Kidney glomerular epithelial cell (primary cell): ENCODE data around the gene LRRK1.

Source experiments
- DNase-seq: peaks from one replicate; lab custom pipeline; 2025; lab: John Stamatoyannopoulos, UW

The LRRK1 gene

DNA sequence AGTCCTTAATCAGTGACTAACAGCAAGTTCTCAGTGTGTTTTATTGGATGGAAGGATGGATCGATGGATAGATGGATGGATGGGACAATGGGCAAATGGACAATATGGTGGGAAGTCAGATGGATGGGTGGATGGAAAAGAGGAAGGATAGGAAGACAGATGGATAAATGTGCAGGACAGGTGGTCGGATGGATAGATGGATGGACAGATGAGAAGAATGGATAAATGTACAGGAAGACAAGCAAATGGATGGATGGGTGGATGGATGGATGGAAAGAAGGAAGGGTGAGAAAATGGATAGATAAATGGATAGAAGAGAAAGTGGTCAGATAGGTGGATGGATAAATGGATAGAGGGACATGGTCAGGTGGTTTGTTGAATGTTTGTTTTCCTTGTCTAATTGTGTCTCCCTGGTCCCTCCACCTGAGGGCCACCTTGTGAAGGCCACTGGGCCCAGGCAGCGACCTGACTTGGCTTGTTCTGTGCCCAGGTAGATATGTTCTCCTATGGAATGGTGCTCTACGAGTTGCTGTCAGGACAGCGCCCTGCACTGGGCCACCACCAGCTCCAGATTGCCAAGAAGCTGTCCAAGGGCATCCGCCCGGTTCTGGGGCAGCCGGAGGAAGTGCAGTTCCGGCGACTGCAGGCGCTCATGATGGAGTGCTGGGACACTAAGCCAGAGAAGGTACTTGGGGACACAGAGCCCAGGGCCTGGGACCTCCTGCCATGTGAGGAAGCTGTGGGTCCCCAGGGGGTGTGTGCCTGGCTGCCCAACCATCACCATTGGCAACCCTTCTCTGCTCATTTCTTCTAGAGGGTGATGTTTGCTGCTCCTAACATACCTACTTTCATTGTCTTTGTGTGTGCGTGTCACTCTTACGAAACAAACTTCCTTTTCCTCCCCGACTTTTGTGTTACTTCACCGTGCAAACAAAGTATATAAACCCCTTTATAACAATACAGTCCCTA, 137.5 kb downstream of the LRRK1 start:
- DNase-seq: no peak

DNA sequence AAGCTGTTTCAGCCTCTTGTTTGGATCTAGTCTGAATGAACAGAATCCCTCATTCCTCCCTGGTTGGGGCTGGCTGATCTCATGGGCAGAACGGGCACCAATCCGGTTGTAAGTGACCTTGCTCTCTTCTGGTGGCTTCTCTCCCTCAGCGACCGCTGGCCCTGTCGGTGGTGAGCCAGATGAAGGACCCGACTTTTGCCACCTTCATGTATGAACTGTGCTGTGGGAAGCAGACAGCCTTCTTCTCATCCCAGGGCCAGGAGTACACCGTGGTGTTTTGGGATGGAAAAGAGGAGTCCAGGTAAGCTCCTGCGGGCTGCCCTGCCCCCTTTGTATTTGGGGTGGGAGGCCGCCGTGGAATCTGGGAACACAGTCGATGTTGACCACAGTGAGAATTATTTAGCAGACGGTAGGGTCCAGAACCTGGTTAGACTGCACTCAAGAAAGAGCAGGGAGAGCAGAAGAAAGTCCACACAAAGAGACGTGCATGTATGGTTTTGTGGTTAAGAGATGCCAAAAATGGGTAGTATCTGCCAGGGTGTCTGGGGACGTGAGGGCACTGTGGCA, 138.8 kb downstream of the LRRK1 start:
- DNase-seq: no peak

DNA sequence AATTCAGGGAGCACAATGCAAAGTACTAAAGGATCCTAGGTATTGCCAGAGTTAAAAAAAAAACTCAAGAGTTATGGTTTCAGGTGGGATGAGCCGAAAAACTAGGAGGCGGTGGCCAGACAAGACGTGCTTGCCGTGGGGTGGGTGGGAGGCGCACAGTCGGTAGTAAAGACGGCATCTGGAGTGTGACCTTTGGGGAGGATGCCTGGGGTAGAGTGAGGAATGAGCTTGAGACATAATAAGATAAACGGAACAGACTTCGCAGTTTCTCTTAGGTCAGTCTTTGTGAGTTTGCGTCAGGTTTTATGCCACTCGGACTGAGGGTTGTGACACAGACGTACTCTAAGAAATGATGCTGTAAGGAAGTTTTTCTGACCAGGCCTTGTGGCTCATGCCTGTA, 139.6 kb downstream of the LRRK1 start:
- no peak for DNase-seq

DNA sequence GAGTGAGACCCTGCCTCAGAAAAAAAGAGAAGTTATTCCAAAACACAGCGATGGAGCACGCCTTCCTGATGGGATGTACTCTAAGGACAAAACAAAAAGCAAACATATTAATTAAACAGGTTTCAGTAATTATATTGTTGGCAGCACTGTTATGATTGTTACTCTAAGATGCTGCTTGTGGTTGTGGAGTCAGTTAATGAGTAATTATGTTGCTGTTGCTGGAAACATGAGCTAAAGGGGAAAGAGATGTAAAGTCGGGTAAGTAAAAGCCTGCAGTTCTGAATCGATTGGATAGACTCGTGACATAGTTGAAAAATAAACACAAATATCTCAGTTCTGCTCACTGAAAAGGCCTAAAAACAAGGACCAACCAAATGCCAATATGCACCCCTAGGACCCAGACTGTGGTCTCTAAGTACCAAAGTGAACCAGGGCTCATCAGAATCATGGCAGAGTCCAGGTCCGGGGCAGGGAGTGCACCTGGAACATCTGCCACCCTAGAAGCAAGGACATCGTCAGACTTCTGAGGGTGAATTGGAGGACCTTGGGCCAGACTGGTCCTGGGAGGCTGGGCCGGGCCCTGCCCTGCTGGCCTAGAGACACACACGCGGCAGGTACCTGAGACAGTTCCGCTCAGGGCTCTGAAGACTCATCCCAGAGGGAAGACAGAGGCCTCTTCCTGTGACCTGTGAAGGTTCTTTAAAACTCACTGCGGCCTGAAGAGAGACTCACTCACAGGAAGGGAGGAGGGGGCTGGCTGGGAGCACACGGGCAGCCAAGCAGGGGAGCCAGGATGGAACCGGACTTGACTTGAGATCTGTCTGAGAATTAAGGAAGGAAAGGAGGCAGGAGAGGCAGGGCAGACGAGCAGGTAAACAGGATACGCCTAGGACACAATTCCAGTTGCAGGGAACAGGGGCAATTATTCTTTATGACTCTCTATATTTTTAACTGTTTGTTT, 140.5 kb downstream of the LRRK1 start:
- DNase-seq: no peak

DNA sequence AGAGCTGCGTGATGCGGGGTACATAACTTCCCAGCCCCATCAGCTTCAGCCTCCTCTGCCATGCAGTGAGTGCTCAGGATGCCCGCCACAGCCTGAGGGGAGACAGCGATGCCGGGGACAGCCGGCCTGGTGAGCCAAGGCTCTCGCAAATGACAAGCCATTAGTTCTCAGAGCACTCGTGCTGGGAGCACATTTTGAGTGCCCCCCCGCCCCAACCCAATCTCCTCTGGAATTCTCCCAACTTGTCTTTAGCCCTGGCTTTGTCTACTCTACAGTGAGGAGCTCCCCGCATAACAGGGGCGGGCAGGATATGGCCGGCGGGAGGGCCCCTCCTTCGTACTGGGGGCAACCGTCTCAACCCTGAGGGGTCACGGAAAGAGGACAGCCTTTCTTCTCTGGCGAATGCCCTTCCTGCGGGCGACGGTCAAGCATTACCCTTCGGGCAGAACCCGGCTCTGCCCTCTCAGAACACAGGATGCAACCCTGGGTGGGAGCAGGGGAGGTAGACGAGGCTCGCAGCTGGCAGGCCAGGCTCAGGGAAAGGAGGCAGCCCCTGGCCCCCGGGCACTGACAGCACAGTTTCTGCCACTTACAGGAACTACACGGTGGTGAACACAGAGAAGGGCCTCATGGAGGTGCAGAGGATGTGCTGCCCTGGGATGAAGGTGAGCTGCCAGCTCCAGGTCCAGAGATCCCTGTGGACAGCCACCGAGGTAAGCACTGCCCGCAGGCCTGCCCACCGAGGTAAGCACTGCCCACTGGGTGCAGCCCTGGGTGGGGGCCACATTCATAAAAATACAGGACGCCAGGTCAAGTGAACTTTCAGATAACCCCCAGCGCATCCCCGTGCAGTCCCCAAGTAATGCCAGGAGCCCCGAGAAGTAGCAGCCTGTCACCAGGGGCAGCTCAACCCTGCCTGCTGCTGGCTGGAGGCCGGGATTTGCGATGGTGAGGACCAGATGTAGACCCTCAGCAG, 141.7 kb downstream of the LRRK1 start:
- no peak for DNase-seq

DNA sequence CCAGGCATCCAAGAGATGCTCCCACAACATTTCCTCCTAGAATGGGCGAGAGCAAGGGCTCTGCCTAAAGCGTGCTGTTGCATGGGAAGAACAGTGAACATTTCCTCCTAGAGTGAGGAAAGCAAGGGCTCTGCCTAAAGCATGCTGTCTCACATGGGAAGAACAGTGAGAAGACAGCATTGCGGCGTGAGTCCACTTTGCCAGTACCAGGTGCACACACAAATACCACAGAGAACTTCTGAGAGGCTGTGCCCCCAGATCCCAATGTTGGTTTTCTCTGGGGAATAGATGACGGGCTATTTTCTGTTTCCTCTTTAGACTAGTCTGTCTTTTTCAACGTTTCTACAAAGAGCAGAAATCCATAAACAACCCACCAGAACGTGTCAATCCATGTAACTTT, 142.9 kb downstream of the LRRK1 start:
- no peak for DNase-seq

DNA sequence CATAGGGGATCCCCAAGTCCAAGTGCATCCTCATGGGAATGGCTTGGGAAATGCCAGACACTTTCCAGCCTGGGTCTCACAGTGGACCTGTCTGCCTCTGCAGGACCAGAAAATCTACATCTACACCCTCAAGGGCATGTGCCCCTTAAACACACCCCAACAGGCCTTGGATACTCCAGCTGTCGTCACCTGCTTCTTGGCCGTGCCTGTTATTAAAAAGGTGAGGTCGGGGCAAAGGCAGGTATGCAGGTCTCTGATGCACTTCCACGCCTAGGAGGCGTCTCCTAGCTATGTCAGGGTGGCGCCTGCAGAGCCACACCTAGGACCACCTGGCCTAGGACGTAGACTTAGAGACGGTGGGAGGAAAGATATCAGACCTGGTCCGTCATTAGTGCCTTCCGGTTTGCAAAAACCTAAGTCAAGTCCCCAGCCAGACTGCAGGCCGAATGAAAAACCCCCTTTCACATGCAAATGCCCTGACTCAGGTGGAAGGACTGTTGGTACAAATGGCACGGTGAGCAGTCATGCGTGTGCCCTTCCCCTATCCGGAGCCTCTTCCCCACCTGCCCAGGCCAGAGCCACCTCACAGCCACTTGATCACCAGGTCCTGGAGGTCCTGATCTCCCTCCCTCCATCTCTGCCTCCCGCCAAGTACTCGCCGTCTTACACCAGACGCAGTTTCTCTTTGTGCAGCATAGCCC, 143.5 kb downstream of the LRRK1 start:
- no peak for DNase-seq

DNA sequence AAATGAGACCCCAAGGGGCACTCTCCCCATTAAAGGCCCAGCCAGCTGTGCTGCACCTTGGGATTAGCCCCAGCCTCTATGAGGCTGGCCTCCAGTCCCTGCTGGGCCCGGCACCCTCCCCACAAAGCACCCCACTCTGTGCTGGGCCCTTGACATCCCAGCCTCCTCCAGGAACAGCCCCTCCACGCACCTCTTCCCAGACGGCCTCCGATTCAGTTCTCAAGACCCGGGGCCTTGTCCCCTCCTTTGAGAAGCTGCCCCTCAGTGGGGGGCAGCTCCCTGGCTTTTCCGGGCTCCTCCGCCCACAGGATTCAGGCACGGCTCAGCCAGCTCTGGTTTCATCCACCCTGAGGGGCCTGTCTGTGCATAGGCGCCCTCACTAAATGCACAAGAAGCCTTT, 144.1 kb downstream of the LRRK1 start:
- no peak for DNase-seq

DNA sequence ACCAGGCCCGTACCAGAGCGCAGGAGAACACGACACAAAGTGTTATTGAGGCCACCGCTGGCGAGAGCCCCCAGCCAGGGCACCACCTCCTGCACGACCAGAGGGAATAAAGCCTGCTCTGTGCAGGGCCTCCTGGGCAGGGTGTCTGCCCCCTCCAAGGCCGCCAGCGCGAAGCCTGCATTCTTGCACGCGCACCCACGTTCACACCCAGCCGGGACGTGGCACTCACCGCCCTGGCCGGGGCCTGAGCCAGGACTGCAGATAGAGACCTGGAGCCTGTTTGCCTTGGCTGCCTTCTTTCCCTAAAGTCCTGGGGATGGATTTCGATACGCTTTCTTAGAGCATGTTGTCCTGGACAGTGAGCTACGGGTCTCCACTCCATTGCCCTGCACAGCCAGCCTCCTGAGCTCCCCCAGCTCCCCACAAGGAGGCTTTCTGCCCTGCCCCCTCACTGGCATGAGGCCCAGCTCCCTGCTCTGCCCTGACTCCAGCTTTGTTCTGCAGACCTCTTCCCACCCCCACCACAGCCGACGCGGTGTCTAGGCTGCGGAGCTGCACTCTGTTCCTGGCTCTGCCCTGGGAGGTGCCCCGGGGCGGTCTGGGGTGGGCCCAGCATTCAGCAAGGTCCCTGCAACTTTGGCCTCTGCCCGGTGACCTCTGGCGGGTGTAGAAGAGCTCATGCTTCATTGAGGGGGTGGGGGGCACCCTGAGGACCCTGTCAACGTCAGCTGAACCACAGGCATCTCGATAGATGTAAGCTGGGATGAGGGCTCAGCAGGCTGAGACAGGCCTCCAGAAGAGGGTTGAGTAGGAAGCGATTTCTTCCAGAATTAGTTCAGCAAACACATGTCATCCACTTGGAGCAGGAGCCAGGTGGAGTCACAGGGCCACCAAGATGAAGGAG, 145.0 kb downstream of the LRRK1 start:
- DNase-seq: no peak

DNA sequence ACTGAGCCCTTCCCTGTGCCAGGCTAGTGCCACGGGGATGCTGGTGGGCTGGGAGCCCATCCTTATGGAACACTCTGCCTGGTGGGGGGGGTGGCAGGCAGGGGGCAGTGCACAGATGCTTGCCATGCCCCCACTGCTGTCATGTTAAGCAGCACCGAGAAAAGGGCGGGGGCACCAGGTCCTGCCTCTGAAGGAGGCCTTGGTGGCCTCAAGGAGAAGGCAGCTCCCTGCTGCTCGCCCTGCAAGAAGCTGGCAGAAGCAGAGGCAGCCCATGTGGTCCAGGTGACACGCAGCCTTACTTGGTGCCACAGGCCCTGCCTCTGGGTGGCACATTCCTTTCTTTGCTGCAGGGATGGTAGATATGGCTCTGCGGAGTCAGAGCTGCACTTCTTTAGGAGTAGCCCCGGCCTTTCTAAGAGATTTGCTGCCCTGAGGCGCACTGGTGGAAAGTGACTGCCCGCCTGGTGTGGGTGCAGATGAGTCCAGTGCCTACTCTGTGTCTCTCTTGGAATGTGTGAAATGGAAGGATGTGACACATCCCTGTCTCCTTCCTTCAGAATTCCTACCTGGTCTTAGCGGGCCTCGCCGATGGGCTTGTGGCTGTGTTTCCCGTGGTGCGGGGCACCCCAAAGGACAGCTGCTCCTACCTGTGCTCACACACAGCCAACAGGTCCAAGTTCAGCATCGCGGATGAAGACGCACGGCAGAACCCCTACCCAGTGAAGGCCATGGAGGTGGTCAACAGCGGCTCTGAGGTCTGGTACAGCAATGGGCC, 145.8 kb downstream of the LRRK1 start:
- DNase-seq: no peak

DNA sequence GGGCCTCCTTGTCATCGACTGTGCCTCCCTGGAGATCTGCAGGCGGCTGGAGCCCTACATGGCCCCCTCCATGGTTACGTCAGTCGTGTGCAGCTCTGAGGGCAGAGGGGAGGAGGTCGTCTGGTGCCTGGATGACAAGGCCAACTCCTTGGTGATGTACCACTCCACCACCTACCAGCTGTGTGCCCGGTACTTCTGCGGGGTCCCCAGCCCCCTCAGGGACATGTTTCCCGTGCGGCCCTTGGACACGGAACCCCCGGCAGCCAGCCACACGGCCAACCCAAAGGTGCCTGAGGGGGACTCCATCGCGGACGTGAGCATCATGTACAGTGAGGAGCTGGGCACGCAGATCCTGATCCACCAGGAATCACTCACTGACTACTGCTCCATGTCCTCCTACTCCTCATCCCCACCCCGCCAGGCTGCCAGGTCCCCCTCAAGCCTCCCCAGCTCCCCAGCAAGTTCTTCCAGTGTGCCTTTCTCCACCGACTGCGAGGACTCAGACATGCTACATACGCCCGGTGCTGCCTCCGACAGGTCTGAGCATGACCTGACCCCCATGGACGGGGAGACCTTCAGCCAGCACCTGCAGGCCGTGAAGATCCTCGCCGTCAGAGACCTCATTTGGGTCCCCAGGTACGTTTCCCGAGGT, 146.5 kb downstream of the LRRK1 start:
- DNase-seq: no peak

DNA sequence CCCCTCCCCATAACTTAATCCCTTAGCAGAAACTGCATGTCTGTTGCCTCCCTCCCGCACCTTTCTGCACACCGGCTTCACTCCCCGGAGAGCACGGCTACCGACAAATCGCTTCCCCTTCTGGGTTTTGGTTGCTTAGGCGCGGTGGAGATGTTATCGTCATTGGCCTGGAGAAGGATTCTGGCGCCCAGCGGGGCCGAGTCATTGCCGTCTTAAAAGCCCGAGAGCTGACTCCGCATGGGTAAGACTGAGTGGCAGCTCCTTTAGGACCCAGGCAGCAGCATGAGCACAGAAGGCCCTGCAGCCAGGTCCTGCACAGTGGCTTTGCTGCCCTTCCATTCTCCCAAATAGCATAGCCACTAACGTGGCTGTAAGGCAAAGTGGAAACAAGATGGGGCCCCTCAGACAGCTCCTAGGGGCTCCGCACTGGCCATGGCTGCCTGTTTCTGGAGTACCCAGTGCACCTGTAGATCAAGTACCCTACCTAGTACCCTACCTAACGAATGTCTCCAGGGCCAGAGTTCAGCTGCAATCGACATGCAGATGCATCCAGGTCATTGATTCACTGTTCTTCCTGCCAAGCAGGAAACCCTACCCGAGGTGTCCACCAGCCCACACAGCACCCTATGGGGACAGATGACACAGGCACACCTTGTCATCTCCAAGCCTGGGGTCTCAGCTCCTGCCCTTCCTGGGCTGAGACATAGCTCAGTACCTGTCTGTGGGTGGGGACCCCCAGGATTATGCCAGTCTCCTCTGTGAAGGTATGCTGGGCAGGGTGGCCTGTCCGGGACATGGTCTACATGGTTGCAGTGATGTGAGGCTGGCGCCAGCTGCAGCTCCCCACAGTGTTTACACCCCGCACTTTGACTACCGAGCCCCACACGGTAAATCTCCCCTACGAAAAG, 147.6 kb downstream of the LRRK1 start:
- DNase-seq: no peak

DNA sequence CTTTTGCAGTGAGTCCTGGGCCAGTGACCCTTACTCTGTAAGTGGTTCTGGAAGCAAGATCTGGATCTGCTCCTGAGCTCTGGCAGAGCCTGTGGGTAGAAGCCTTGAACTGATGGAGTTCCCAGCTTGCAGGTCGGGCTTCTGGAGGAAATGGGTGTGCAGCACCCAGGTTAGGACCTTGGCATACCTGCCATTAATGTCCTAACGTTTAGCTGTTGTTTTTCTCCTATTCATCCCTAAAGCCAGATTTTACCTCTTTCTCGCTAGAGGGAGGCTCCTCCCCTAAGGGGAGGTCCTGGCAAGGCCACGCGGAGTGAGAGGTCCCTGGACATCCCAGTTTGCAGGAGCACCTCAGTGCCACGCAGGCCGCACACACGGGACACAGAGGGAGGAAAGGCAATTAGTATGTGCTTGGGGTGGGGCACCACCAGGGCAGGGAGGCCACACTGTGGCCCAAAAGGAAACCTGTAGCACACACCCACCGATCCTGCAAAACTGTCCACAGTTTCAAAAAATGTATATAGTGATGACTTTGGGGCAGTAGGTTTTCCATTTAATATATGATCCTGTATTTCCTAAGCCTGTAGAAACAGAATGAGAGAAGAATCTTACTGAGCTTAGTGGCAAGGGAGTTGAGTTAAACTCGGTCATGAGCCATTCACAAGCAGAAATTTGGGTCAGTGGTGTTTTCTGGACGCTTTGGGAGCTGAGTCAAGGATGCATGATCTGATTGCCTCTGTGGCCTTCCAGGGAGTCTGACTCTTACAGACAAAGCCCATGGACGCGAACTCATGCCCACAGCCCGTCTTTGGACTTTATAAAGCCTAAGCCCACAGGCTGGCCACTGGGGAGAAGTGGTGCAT, 148.7 kb downstream of the LRRK1 start:
- DNase-seq: no peak

DNA sequence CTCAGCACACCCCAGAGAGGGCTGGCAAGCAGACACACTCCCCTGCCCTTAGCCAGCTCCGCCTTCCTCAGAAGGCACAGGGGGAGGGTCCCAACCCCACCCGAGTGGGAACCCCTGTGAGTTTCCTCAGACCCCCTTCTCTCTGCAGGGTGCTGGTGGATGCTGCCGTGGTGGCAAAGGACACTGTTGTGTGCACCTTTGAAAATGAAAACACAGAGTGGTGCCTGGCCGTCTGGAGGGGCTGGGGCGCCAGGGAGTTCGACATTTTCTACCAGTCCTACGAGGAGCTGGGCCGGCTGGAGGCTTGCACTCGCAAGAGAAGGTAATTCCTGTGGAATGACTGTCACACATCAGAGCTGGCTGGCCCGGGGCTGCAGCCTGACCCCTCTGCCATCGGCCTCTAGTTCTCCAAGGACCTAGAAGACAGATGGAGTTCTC, 149.4 kb downstream of the LRRK1 start:
- DNase-seq: no peak

DNA sequence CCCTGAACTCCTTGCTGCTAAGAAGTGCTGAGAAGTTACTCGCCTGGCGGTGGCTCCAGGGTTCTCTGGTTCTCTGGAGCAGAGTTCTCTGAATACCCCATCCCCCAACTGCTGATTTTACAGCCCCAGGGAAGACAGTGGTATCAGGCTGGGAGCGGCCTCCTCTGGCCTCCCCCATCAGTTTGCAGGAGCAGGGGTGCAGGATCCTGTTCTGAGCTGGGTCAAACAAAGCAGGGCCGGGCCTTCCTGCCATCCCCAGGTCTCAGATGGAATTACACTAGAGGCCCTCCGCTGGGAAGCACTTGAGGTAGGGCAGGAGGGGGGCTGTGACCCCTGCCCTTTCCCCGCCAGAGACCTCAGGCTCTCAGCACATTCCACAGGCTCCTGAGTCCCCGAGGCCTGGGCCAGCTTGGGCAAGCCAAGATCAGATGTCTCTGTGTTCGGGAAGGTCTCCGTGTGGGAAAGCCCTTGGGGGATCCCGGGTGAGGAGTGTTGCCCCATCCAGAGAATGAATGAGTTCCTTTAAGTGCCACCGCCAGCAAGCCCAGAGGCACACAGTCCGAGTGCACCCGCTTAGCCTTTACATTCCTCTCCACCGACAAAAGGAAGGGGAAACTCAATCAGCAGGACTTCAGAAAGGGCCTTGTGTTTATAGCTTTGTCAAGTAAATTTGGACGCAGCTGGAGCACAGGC, 149.9 kb downstream of the LRRK1 start:
- DNase-seq: no peak

DNA sequence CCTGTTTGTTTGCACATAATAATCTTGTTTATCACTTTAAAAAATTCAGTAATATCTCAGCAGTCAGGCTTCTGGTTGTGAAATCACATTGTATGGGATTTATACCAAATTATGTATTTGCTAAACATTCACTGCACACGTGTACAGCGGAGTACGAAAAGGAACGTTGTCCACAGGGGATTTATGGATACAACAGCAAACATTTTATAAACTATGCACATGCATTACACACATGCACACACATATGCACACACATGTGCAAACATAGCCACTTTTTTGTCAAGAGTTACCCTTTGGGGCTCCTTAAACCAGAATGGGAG, 150.5 kb downstream of the LRRK1 start:
- DNase-seq: no peak
